B cell (primary cell): Measurements from ENCODE around the gene EXOSC2. TPM values are rescaled to one million over a fixed set of nuclear protein-coding genes. Genes with fewer than 3 reads are reported as not detected.

Experiments used
- ATAC-seq: fragments of 200-7000 bp; cut with Tn5 transposase; one replicate; pipeline ENCODE4 v1.10.0; 2021; ENCODE audit warnings: low read depth, mild to moderate bottlenecking, moderate number of reproducible peaks, moderate library complexity
- CTCF ChIA-PET: fragments of 350-600 bp; sonication (Branson Sonifier 250); formaldehyde crosslinking; loops from one replicate; lab custom pipeline; 2021; ENCODE audit warnings: antibody characterized with exemption, inconsistent platforms; lab: Charles Lee
- POLR2A ChIA-PET: fragments of 350-600 bp; sonication (Branson Sonifier 250); formaldehyde crosslinking; loops from one replicate; lab custom pipeline; 2021; ENCODE audit warnings: antibody characterized with exemption; lab: Charles Lee
- DNase-seq: peaks from one replicate; pipeline ENCODE4 v3.0.0; 2013
- H2AFZ ChIP-seq: 2 replicates; pipeline ENCODE4 v1.6.1; 2012; ENCODE audit warnings: mild to moderate bottlenecking, low read depth, low read length; ENCODE audit not compliant: insufficient read depth, poor library complexity, severe bottlenecking
- H3K27ac ChIP-seq, 2 donors: 1 replicate in 1 of 2; 2 replicates in 1 of 2; pipeline ENCODE4 v1.5.1; 2012 to 2013; ENCODE audit warnings: low read length in 2 of 2, mild to moderate bottlenecking in 2 of 2, moderate library complexity in 1 of 2
- H3K27me3 ChIP-seq, 4 experiments: fragments of 200-600 bp in 1 of 4; sonication (generic) in 1 of 4; replicated peaks in 1 of 4; 1 replicate in 2 of 4; 2 replicates in 2 of 4; pipeline versions ENCODE4 v1.6.1 to v1.7.0; 2013 to 2016; ENCODE audit warnings: low read length in 3 of 4, mild to moderate bottlenecking in 2 of 4, mixed read lengths in 1 of 4, moderate library complexity in 1 of 4; ENCODE audit not compliant: insufficient read depth in 4 of 4, control insufficient read depth in 3 of 4; ENCODE audit errors: control extremely low read depth in 1 of 4
- H3K36me3 ChIP-seq, 2 experiments: replicated peaks in 1 of 2; 1 replicate in 1 of 2; 2 replicates in 1 of 2; pipeline versions ENCODE4 v1.6.1 to v1.7.1; 2013; ENCODE audit warnings: low read length in 1 of 2; ENCODE audit not compliant: insufficient read depth in 2 of 2, control insufficient read depth in 1 of 2; ENCODE audit errors: control extremely low read depth in 1 of 2, extremely low read depth in 1 of 2
- H3K4me1 ChIP-seq, 2 donors: fragments of 200-600 bp in 1 of 2; sonication (generic) in 1 of 2; 1 replicate in 1 of 2; 2 replicates in 1 of 2; pipeline versions ENCODE4 v1.5.1 to v1.6.1; 2013 to 2017; ENCODE audit warnings: low read length in 2 of 2; ENCODE audit not compliant: control insufficient read depth in 2 of 2, insufficient read depth in 2 of 2
- H3K4me2 ChIP-seq: replicated peaks from 2 replicates; pipeline ENCODE3; 2012; ENCODE audit warnings: mild to moderate bottlenecking, low read depth, low read length; ENCODE audit not compliant: poor library complexity, severe bottlenecking
- H3K4me3 ChIP-seq, 5 experiments: fragments of 200-600 bp in 1 of 5; sonication (generic) in 1 of 5; 1 replicate in 3 of 5; 2 replicates in 2 of 5; pipeline versions ENCODE4 v1.5.1 to v1.7.0; 2011 to 2016; ENCODE audit warnings: low read length in 4 of 5, mild to moderate bottlenecking in 4 of 5, low read depth in 2 of 5, control low read depth in 1 of 5, moderate library complexity in 1 of 5; ENCODE audit not compliant: insufficient read depth in 1 of 5; ENCODE audit errors: control extremely low read depth in 1 of 5, extremely low read depth in 1 of 5
- H3K79me2 ChIP-seq: fragments of 200-600 bp; sonication (generic); one replicate; pipeline ENCODE4 v1.6.0; 2016; ENCODE audit warnings: low read length; ENCODE audit not compliant: control insufficient read depth, insufficient read depth
- H3K9ac ChIP-seq: fragments of 200-600 bp; sonication (generic); 2 replicates; pipeline ENCODE4 v1.6.1; 2017; ENCODE audit warnings: mild to moderate bottlenecking, low read length, moderate library complexity
- H3K9me3 ChIP-seq, 3 donors: one replicate each; pipeline versions ENCODE4 v1.6.1 to v1.7.1; 2013; ENCODE audit warnings: low read length in 2 of 3; ENCODE audit not compliant: control insufficient read depth in 2 of 3, insufficient read depth in 1 of 3; ENCODE audit errors: control extremely low read depth in 1 of 3
- H4K20me1 ChIP-seq: 2 replicates; pipeline ENCODE4 v1.6.0; 2012; ENCODE audit warnings: mild to moderate bottlenecking, low read length; ENCODE audit not compliant: insufficient read depth, control insufficient read depth, poor library complexity, severe bottlenecking
- H3K27ac Mint-ChIP-seq: one replicate; pipeline ENCODE4 v1.8.0; 2021; ENCODE audit warnings: mixed read lengths
- H3K27me3 Mint-ChIP-seq: one replicate; pipeline ENCODE4 v1.8.0; 2021; ENCODE audit warnings: mixed read lengths
- H3K4me1 Mint-ChIP-seq: one replicate; pipeline ENCODE4 v1.8.0; 2021; ENCODE audit warnings: mixed read lengths
- H3K4me3 Mint-ChIP-seq: one replicate; pipeline ENCODE4 v1.8.0; 2021; ENCODE audit warnings: mixed read lengths
- H3K9me3 Mint-ChIP-seq: one replicate; pipeline ENCODE4 v1.8.0; 2022; ENCODE audit warnings: mixed read lengths; ENCODE audit not compliant: insufficient read depth
- CTCF ChIP-seq: fragments of 200-600 bp; IDR thresholded peaks from one replicate; pipeline ENCODE4 v1.8.0; 2022; ENCODE audit warnings: antibody characterized with exemption, mild to moderate bottlenecking
- EZH2 ChIP-seq: IDR thresholded peaks from 2 replicates; pipeline ENCODE4 v1.6.1; 2012; ENCODE audit warnings: borderline replicate concordance, low read depth, mild to moderate bottlenecking, moderate library complexity, low read length; ENCODE audit not compliant: insufficient read depth, poor library complexity, severe bottlenecking
- WGBS: methylation state at CpG from one replicate; pipeline ENCODE4 v1.1.5; 2013; ENCODE audit warnings: missing lambda C conversion rate; ENCODE audit not compliant: insufficient coverage; 5-methylcytosine and 5-hydroxymethylcytosine counted together
- intact Hi-C: fragments of 100-400 bp; cut with micrococcal nuclease; formaldehyde crosslinking; loops from one replicate; pipeline ENCODE4 v1.10.0; 2022
- polyA plus RNA-seq: library from polyadenylated mRNA; depleted of rRNA; stranded (reverse); fragments of >200 nt; gene quantifications from 2 replicates; pipeline ENCODE4 v1.2.3, GENCODE V29; 2012
- total RNA-seq, 2 donors: library from RNA; stranded (reverse); fragments of 120-200 nt in 1 of 2; gene quantifications; 1 replicate in 1 of 2; 2 replicates in 1 of 2; pipeline versions ENCODE4 v1.2.3 to v1.2.4, GENCODE V29; 2013 to 2022

EXOSC2 gene
- total and polyA plus RNA-seq, 2 donors (not counting 1 experiment from before 2014, with no cell fraction given) = 31.5 to 53.3 TPM

GRCh38 chr9:130682421-130683121 is 11.0 kb upstream of the EXOSC2 start:
- intact Hi-C loops = loop anchor here (1.0 to 10.0 kb wide), 3 partner anchors 11 to 578 kb away; partner anchors contain the start of genes EXOSC2 and FUBP3
- 9% methylated on average over 11 of the region's 22 CpGs for WGBS
- ChIA-PET POLR2A (interaction anchor here (0.7 to 0.9 kb wide), 2 partner anchors 11 to 18 kb away, joined by 3 to 4 read pairs; partner anchors contain the start of gene EXOSC2), CTCF (interaction anchor here (0.7 to 2.2 kb wide), 28 partner anchors 8 to 364 kb away, joined by 3 to 43 read pairs (median 4); partner anchors contain the start of genes EXOSC2 and PRDM12)
- H4K20me1 ChIP-seq = no peaks in the 10 kb centered on the region
- no peaks in the 10 kb centered on the region for H3K36me3 ChIP-seq
- Mint-ChIP-seq H3K9me3 (no peaks in the 10 kb centered on the region), H3K27me3 (peaks cover 9% of the 10 kb centered on the region), H3K4me3 (peak overlapping the region; percentile 97), H3K4me1 (peaks cover 8% of the 10 kb centered on the region), H3K27ac (peak overlapping the region; percentile 53)
- TF ChIP-seq EZH2 (no peak), CTCF (peak; percentile 89)
- no peaks in the 10 kb centered on the region for H3K79me2 ChIP-seq
- H3K27me3 ChIP-seq = peaks cover 0 to 36% (median 4%) of the 10 kb centered on the region in 4 experiments
- H3K9me3 ChIP-seq = peaks cover 0 to 5% (median 5%) of the 10 kb centered on the region in 3 donors
- peak overlapping the region; percentile 11 to 71 (median 61) for H3K4me3 ChIP-seq
- ATAC-seq (peak; percentile 41), DNase-seq (peak; percentile 74)
- peak overlapping the region; percentile 97 for H3K4me2 ChIP-seq
- no peak overlapping the region for H3K27ac ChIP-seq
- peak overlapping the region; percentile 92 for H2AFZ ChIP-seq
- H3K9ac ChIP-seq = peak overlapping the region; percentile 70
- H3K4me1 ChIP-seq = peaks cover 12% of the 10 kb centered on the region in 2 donors

GRCh38 chr9:130685104-130685503 is 8.5 kb upstream of the EXOSC2 start:
- Histone ChIP-seq H3K4me3 (no peak overlapping the region), H3K9ac (no peak overlapping the region), H3K9me3 (peaks cover 0 to 5% (median 5%) of the 10 kb centered on the region in 3 donors), H2AFZ (no peak overlapping the region), H3K79me2 (no peaks in the 10 kb centered on the region), H3K27ac (no peak overlapping the region), H4K20me1 (no peaks in the 10 kb centered on the region), H3K4me2 (no peak overlapping the region), H3K27me3 (peaks cover 0 to 37% (median 4%) of the 10 kb centered on the region in 4 experiments), H3K4me1 (peaks cover 12% of the 10 kb centered on the region in 2 donors), H3K36me3 (no peaks in the 10 kb centered on the region)
- Mint-ChIP-seq H3K4me1 (peaks cover 14% of the 10 kb centered on the region), H3K27me3 (peaks cover 15% of the 10 kb centered on the region), H3K27ac (no peak overlapping the region), H3K9me3 (no peaks in the 10 kb centered on the region), H3K4me3 (no peak overlapping the region)
- no peak for DNase-seq
- ATAC-seq = no peak
- ChIA-PET POLR2A (interaction anchor here (1.0 kb wide), 1 partner anchor 8 kb away, joined by 3 read pairs; the partner anchor contains the start of gene EXOSC2), CTCF (interaction anchor here (0.8 to 2.5 kb wide), 6 partner anchors 10 to 231 kb away, joined by 3 to 21 read pairs (median 5); no protein-coding TSS in a partner anchor)
- TF ChIP-seq CTCF (no peak), EZH2 (no peak)
- intact Hi-C loops = loop anchor here (10.0 kb wide), 1 partner anchor 580 kb away; no protein-coding TSS in a partner anchor
